DOHH2 (cell line): Measurements from ENCODE around the gene PRSS22.

ENCODE experiments used
- CTCF ChIP-seq: fragments of 200-600 bp; sonication (generic); IDR thresholded peaks from one replicate; pipeline ENCODE4 v1.5.1; 2014; ENCODE audit warnings: antibody characterized with exemption, mild to moderate bottlenecking, low read depth, low read length; ENCODE audit not compliant: poor library complexity, severe bottlenecking
- EZH2phosphoT487 ChIP-seq: fragments of 200-600 bp; sonication (generic); IDR thresholded peaks from 2 replicates; pipeline ENCODE4 v1.6.1; 2017; ENCODE audit warnings: borderline replicate concordance, mild to moderate bottlenecking, antibody characterized with exemption, low read length, moderate library complexity, mixed read lengths

- no peak for TF ChIP-seq CTCF
- no peak for TF ChIP-seq EZH2phosphoT487
These were observed 36.3 kb downstream of the PRSS22 start for GRCh38 chr16:2821487-2822157.
